HepG2 (cell line): Measurements from ENCODE around the gene KCTD19. TPM values are rescaled to one million over a fixed set of nuclear protein-coding genes. Genes with fewer than 3 reads are reported as not detected.

Source experiments
- AGO2 ChIP-seq: fragments of 200-400 bp; formaldehyde crosslinking; optimal IDR thresholded peaks from 2 replicates; pipeline ENCODE3; 2017; ENCODE audit warnings: mild to moderate bottlenecking, low read depth, low read length, moderate library complexity
- ATAD3A ChIP-seq: sonication (generic); formaldehyde crosslinking; IDR thresholded peaks from 2 replicates; pipeline ENCODE4 v1.4.0; 2020; ENCODE audit warnings: missing genetic modification reagents
- MEIS1 ChIP-seq: sonication (generic); formaldehyde crosslinking; IDR thresholded peaks from 2 replicates; pipeline ENCODE4 v1.9.0; 2021; ENCODE audit warnings: mild to moderate bottlenecking, missing genetic modification reagents, moderate library complexity, borderline replicate concordance
- NFE2 ChIP-seq: sonication (generic); formaldehyde crosslinking; IDR thresholded peaks from 2 replicates; pipeline ENCODE4 v1.4.0; 2020; ENCODE audit warnings: missing genetic modification reagents
- NR2F6 ChIP-seq, 2 experiments: IDR thresholded peaks; 2 replicates each; pipeline ENCODE4 v1.6.1; 2016; ENCODE audit warnings: antibody characterized with exemption in 1 of 2, mild to moderate bottlenecking in 1 of 2
- PAF1 ChIP-seq: IDR thresholded peaks from 2 replicates; pipeline ENCODE4 v1.6.1; 2016; ENCODE audit warnings: missing genetic modification reagents, missing compliant biosample characterization
- POLR2G ChIP-seq: fragments of 200-400 bp; formaldehyde crosslinking; IDR thresholded peaks from 2 replicates; pipeline ENCODE4 v1.6.1; 2018; ENCODE audit warnings: mild to moderate bottlenecking, low read depth, low read length, moderate library complexity
- REL ChIP-seq: sonication (generic); formaldehyde crosslinking; conservative IDR thresholded peaks from 2 replicates; pipeline ENCODE4 v1.8.0; 2022; ENCODE audit warnings: mild to moderate bottlenecking, missing genetic modification reagents, moderate library complexity
- RELA ChIP-seq: sonication (generic); formaldehyde crosslinking; IDR thresholded peaks from 2 replicates; pipeline ENCODE4 v1.4.0; 2020; ENCODE audit warnings: missing genetic modification reagents
- ZNF33A ChIP-seq: sonication (generic); formaldehyde crosslinking; IDR thresholded peaks from 2 replicates; pipeline ENCODE4 v1.5.1; 2020; ENCODE audit warnings: missing genetic modification reagents, mild to moderate bottlenecking, moderate library complexity, borderline replicate concordance
- ZNF879 ChIP-seq: sonication (generic); formaldehyde crosslinking; IDR thresholded peaks from 2 replicates; pipeline ENCODE4 v1.8.1; 2023; ENCODE audit warnings: missing genetic modification reagents
- ZSCAN22 ChIP-seq: sonication (generic); formaldehyde crosslinking; IDR thresholded peaks from 2 replicates; pipeline ENCODE4 v1.4.0; 2020; ENCODE audit warnings: mild to moderate bottlenecking, missing genetic modification reagents
- ZSCAN31 ChIP-seq: sonication (generic); formaldehyde crosslinking; IDR thresholded peaks from 2 replicates; pipeline ENCODE4 v1.5.0; 2020; ENCODE audit warnings: low read depth, mild to moderate bottlenecking, missing genetic modification reagents
- polyA plus RNA-seq, 8 experiments: library from polyadenylated mRNA; depleted of rRNA in 3 of 8; stranded (reverse) in 7 of 8; unstranded in 1 of 8; fragments of >200 nt; fragmentation: Illumina TruSeq in 4 of 8; extraction: Trizol in 4 of 8; gene quantifications; 2 replicates each; pipeline versions ENCODE4 v1.2.1 to v1.2.3, GENCODE V29; 2011 to 2016; ENCODE audit warnings: low read depth in 4 of 8, missing spikeins in 1 of 8, mixed read lengths in 1 of 8; ENCODE audit not compliant: insufficient read depth in 1 of 8
- total RNA-seq, 5 experiments: library from RNA; depleted of rRNA; stranded (reverse); fragments of >200 nt; fragmentation: Illumina TruSeq; extraction: Trizol; gene quantifications; 2 replicates each; pipeline ENCODE4 v1.2.3, GENCODE V29; 2016; ENCODE audit warnings: low read depth in 1 of 5
- TF ChIP-seq, protein P1 (sequence below): sonication (generic); formaldehyde crosslinking; IDR thresholded peaks from 2 replicates; pipeline ENCODE4 v1.4.0; 2020; ENCODE audit warnings: missing genetic modification reagents
- TF ChIP-seq, protein P2 (sequence below): sonication (generic); formaldehyde crosslinking; IDR thresholded peaks from 2 replicates; pipeline ENCODE4 v1.9.0; 2022; ENCODE audit warnings: low read depth, missing genetic modification reagents
- TF ChIP-seq, protein P3 (sequence below): sonication (generic); formaldehyde crosslinking; IDR thresholded peaks from 2 replicates; pipeline ENCODE4 v1.5.1; 2020; ENCODE audit warnings: missing genetic modification reagents, mild to moderate bottlenecking, borderline replicate concordance
- TF ChIP-seq, protein P4 (sequence below): sonication (generic); formaldehyde crosslinking; IDR thresholded peaks from 2 replicates; pipeline ENCODE4 v1.4.0; 2020; ENCODE audit warnings: missing genetic modification reagents, mild to moderate bottlenecking, borderline replicate concordance
- TF ChIP-seq, protein P5 (sequence below): sonication (generic); formaldehyde crosslinking; IDR thresholded peaks from 2 replicates; pipeline ENCODE4 v1.4.0; 2020; ENCODE audit warnings: missing genetic modification reagents, borderline replicate concordance

KCTD19 gene
- total and polyA plus RNA-seq, 2 of the 13 experiments (the other 11 are each of a cell fraction or from before 2014, with no cell fraction given), result not detected

DNA sequence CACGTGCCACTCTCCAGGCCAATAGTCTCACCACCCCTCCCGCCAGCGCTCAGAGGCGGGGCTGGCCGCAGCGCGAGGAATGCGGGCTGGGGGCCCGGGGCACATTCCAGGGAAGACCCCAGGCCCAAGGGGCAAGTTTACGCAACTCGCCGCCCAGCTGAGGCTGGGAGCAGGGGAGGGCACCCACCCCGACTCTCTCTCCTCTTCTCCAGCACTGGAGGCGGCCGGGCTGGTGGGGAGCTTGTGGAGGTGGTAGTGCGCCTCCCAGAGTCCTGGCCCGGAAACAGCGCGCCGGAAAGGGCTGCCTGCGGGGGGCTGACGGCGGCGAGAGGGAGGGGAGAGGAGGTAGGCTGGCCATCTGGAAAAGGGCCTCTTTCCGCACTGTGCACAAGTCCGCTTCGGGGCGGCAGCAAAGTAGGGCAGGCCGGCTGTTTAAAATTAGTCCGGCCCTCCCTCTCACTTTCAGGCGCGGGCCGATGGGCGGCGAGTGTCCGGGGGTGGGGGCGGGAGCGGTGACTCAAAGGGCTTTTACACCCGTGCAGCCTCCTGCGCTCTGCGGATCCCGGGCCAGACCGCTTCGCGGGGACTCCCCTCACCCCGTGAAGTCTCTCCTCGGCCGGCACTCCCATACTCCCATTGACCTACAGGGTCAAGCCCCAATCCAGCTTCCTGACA, 80.3 kb downstream of the KCTD19 start (continued):
- TF ChIP-seq, protein P1, sequence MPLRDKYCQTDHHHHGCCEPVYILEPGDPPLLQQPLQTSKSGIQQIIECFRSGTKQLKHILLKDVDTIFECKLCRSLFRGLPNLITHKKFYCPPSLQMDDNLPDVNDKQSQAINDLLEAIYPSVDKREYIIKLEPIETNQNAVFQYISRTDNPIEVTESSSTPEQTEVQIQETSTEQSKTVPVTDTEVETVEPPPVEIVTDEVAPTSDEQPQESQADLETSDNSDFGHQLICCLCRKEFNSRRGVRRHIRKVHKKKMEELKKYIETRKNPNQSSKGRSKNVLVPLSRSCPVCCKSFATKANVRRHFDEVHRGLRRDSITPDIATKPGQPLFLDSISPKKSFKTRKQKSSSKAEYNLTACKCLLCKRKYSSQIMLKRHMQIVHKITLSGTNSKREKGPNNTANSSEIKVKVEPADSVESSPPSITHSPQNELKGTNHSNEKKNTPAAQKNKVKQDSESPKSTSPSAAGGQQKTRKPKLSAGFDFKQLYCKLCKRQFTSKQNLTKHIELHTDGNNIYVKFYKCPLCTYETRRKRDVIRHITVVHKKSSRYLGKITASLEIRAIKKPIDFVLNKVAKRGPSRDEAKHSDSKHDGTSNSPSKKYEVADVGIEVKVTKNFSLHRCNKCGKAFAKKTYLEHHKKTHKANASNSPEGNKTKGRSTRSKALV (CRISPR knock-in tag), result peak; percentile 92; the same call in 1 of the 2 replicates
- TF ChIP-seq ZSCAN31 (CRISPR knock-in tag), result peak; percentile 85
- TF ChIP-seq, protein P2, sequence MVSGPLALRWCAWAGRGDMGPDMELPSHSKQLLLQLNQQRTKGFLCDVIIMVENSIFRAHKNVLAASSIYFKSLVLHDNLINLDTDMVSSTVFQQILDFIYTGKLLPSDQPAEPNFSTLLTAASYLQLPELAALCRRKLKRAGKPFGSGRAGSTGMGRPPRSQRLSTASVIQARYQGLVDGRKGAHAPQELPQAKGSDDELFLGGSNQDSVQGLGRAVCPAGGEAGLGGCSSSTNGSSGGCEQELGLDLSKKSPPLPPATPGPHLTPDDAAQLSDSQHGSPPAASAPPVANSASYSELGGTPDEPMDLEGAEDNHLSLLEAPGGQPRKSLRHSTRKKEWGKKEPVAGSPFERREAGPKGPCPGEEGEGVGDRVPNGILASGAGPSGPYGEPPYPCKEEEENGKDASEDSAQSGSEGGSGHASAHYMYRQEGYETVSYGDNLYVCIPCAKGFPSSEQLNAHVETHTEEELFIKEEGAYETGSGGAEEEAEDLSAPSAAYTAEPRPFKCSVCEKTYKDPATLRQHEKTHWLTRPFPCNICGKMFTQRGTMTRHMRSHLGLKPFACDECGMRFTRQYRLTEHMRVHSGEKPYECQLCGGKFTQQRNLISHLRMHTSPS (CRISPR knock-in tag), result peak; percentile 42; the same call in 1 of the 2 replicates
- no peak; the same call in 1 of the 2 replicates for TF ChIP-seq MEIS1 (CRISPR knock-in tag)
- TF ChIP-seq ZSCAN22 (CRISPR knock-in tag), result no peak
- peak; percentile 95 for TF ChIP-seq REL (CRISPR knock-in tag)
- peak; percentile 87 for TF ChIP-seq NR2F6 (IDR thresholded peaks at IDR 0.05)
- peak; percentile 97 for TF ChIP-seq NR2F6 (CRISPR knock-in tag; IDR thresholded peaks at IDR 0.05)
- no peak for TF ChIP-seq NFE2
- peak; percentile 60; the same call in 1 of the 2 replicates for TF ChIP-seq ZNF879
- TF ChIP-seq ATAD3A (CRISPR knock-in tag), result no peak
- TF ChIP-seq, protein P3, sequence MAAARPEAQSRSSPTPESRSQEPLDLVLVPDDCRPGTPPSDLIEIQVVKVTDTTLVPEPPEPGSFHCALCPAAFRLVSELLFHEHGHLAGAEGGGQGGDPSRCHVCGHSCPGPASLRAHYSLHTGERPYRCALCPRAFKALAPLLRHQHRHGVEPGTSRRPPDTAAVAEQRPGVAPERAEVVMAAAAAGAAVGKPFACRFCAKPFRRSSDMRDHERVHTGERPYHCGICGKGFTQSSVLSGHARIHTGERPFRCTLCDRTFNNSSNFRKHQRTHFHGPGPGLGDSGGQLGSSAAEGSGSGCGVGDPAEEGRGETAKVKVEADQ (CRISPR knock-in tag), result no peak; the same call in 1 of the 2 replicates
- TF ChIP-seq, protein P4, sequence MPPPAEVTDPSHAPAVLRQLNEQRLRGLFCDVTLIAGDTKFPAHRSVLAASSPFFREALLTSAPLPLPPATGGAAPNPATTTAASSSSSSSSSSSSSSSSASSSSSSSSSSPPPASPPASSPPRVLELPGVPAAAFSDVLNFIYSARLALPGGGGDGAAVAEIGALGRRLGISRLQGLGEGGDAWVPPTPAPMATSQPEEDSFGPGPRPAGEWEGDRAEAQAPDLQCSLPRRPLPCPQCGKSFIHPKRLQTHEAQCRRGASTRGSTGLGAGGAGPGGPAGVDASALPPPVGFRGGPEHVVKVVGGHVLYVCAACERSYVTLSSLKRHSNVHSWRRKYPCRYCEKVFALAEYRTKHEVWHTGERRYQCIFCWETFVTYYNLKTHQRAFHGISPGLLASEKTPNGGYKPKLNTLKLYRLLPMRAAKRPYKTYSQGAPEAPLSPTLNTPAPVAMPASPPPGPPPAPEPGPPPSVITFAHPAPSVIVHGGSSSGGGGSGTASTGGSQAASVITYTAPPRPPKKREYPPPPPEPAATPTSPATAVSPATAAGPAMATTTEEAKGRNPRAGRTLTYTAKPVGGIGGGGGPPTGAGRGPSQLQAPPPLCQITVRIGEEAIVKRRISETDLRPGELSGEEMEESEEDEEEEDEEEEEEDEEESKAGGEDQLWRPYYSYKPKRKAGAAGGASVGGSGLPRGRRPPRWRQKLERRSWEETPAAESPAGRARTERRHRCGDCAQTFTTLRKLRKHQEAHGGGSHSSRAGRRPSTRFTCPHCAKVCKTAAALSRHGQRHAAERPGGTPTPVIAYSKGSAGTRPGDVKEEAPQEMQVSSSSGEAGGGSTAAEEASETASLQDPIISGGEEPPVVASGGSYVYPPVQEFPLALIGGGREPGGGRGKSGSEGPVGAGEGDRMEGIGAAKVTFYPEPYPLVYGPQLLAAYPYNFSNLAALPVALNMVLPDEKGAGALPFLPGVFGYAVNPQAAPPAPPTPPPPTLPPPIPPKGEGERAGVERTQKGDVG (CRISPR knock-in tag), result no peak
- no peak for TF ChIP-seq RELA
- TF ChIP-seq AGO2, result peak; percentile 86
- no peak for TF ChIP-seq PAF1
- peak; percentile 86 for TF ChIP-seq POLR2G
- TF ChIP-seq ZNF33A (CRISPR knock-in tag), result no peak
- TF ChIP-seq, protein P5, sequence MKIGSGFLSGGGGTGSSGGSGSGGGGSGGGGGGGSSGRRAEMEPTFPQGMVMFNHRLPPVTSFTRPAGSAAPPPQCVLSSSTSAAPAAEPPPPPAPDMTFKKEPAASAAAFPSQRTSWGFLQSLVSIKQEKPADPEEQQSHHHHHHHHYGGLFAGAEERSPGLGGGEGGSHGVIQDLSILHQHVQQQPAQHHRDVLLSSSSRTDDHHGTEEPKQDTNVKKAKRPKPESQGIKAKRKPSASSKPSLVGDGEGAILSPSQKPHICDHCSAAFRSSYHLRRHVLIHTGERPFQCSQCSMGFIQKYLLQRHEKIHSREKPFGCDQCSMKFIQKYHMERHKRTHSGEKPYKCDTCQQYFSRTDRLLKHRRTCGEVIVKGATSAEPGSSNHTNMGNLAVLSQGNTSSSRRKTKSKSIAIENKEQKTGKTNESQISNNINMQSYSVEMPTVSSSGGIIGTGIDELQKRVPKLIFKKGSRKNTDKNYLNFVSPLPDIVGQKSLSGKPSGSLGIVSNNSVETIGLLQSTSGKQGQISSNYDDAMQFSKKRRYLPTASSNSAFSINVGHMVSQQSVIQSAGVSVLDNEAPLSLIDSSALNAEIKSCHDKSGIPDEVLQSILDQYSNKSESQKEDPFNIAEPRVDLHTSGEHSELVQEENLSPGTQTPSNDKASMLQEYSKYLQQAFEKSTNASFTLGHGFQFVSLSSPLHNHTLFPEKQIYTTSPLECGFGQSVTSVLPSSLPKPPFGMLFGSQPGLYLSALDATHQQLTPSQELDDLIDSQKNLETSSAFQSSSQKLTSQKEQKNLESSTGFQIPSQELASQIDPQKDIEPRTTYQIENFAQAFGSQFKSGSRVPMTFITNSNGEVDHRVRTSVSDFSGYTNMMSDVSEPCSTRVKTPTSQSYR (CRISPR knock-in tag), result peak; percentile 70; the same call in 1 of the 2 replicates
